ENCODE measurements around the gene HYPK. TPM values are rescaled to one million over a fixed set of nuclear protein-coding genes. Genes with fewer than 3 reads are reported as not detected.
A peak's percentile ranks its signal among the peaks of the same experiment; 100 is the strongest.

Gene HYPK, protein sequence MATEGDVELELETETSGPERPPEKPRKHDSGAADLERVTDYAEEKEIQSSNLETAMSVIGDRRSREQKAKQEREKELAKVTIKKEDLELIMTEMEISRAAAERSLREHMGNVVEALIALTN
- total RNA-seq (2021) (10.1 and 14.4 TPM in 2 replicates), Bru-seq, nascent RNA (percentile 87 among the genes with signal in this experiment), BruChase-seq, experiment 1, labeled RNA remaining after a 2-hour chase (percentile 87 among the genes with signal in this experiment), BruChase-seq, experiment 2, labeled RNA remaining after a 6-hour chase (percentile 87 among the genes with signal in this experiment)
- long read RNA-seq, transcript HYPK-202 (4 exons, 1,051 nt), result major isoform, 156 of 307 reads
- long read RNA-seq, partial matches to known transcripts, result 0 of 307 reads
- long read RNA-seq, other reads (novel, unspliced or antisense), result 150 of 307 reads

DNA sequence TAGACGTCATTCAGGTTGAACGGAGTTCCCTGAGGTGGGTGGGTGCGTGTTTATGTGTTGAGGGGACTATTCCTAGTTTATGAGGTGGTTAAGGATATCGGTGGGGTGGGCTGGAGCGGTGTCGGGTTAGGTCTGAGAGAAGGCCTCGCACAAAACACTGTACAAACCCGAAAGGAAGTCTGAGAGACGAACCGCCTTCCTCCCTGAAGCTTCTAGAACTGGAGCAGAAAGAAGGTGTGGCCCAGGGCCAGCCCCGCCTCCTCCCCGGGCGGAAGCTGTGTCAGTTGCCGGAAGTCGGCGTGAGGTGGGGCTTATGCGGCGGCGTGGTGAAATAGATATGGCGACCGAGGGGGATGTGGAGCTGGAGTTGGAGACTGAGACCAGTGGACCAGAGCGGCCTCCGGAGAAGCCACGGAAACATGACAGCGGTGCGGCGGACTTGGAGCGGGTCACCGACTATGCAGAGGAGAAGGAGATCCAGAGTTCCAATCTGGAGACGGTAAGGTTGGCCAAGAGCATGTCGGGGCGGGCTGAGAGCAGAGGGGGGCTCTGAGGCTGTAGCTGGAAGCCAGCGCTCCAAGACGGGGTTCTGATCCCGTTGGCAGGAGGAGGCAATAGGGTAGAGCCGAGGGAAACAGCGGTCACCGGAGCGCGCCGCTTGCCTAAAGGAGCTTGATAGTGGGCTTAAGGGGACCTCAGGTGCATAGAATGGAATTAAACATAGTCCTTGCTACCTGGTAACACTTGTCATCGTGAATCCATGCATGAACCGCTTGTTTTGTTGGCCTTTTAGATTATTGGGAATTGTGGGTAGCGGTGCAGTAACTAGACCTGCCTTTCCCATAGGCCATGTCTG, at the start of gene HYPK:
Gene HYPK, plus strand, starts transcription at position 314 of the 856 bp plus-strand sequence. Its CDS starts 24 bp downstream, at position 338.
- H3K36me3 ChIP-seq (ENCODE audit: low read depth), result peaks cover 4% of the 10 kb centered on the region; the same call in 1 of the 2 replicates
- TF ChIP-seq, protein P1, sequence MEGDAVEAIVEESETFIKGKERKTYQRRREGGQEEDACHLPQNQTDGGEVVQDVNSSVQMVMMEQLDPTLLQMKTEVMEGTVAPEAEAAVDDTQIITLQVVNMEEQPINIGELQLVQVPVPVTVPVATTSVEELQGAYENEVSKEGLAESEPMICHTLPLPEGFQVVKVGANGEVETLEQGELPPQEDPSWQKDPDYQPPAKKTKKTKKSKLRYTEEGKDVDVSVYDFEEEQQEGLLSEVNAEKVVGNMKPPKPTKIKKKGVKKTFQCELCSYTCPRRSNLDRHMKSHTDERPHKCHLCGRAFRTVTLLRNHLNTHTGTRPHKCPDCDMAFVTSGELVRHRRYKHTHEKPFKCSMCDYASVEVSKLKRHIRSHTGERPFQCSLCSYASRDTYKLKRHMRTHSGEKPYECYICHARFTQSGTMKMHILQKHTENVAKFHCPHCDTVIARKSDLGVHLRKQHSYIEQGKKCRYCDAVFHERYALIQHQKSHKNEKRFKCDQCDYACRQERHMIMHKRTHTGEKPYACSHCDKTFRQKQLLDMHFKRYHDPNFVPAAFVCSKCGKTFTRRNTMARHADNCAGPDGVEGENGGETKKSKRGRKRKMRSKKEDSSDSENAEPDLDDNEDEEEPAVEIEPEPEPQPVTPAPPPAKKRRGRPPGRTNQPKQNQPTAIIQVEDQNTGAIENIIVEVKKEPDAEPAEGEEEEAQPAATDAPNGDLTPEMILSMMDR (conservative IDR thresholded peaks at IDR 0.05), result no peak
- TF ChIP-seq EZH2 (IDR thresholded peaks at IDR 0.05; ENCODE audit: low read depth), result no peak
- H3K79me2 ChIP-seq (ENCODE audit: low read depth), result peaks cover 16% of the 10 kb centered on the region
- peak within 1 kb of the TSS; percentile 80 for H3K4me3 ChIP-seq
- H3K4me2 ChIP-seq, result peak within 1 kb of the TSS; percentile 93
- H3K9me3 ChIP-seq (ENCODE audit: insufficient read depth, low read depth), result no peaks in the 10 kb centered on the region
- H2AFZ ChIP-seq, result peak within 1 kb of the TSS; percentile 87
- DNase-seq, result peak; percentile 59 to 79
- peaks cover 14% of the 10 kb centered on the region for H3K4me1 ChIP-seq (replicated peaks; ENCODE audit: insufficient read depth)
- BruUV-seq (replicated peaks), result TSS peak; percentile 11
- POLR2A ChIA-PET (ENCODE audit: unreplicated experiment), result interaction anchor here (0.5 to 0.8 kb wide), 5 partner anchors 11 to 982 kb away, joined by 3 to 7 read pairs (median 5); partner anchors contain the start of gene MFAP1
- no peaks in the 10 kb centered on the region for H3K9me2 ChIP-seq (ENCODE audit: insufficient read depth)
- H3K27ac ChIP-seq, result peak within 1 kb of the TSS; percentile 51
- peaks cover 30% of the 10 kb centered on the region; the same call in 1 of the 2 replicates for H3F3A ChIP-seq (ENCODE audit: insufficient read depth, low read depth)
- no peaks in the 10 kb centered on the region for H3K27me3 ChIP-seq (ENCODE audit: insufficient read depth, low read depth)
- CTCF ChIA-PET, result no interaction called here
- intact Hi-C loops (cut with micrococcal nuclease; ENCODE audit: unreplicated experiment), result loop anchor here (2.0 kb wide), 1 partner anchor 24 kb away; the partner anchor contains the start of gene ELL3
- no peaks in the 10 kb centered on the region for H4K20me1 ChIP-seq (ENCODE audit: insufficient read depth)

DNA sequence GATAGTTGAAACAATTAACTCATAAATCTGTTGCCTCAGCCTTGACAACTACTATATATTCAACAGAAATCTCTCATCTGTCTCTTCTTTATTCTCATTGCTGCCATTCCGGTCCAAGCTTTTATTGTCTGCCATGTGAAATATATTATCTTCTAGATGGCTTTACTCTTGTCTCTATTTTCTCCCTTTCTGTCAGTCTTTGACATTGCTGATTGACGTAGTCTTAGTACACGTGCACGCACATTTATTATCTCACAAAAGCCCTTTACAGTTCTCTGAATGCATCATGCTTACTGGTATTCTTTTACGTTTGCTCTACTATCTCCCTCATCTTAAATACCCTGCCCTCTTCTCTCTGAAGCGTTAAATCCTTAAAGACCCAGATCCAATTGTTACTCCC, 48.5 kb upstream of the HYPK start:
- H3K27ac ChIP-seq, result no peak overlapping the region
- peaks cover 71% of the 10 kb centered on the region for H3K79me2 ChIP-seq (ENCODE audit: low read depth)
- H3K4me3 ChIP-seq, result no peak overlapping the region
- H3F3A ChIP-seq (ENCODE audit: insufficient read depth, low read depth), result 0 out of 2 replicates have a peak, but pooled peaks cover 3% of the 10 kb centered on the region
- DNase-seq, result no peak
- H3K4me2 ChIP-seq, result no peak overlapping the region
- H3K36me3 ChIP-seq (ENCODE audit: low read depth), result peaks cover 6% of the 10 kb centered on the region; the same call in 1 of the 2 replicates
- intact Hi-C loops (cut with micrococcal nuclease; ENCODE audit: unreplicated experiment), result no loop called here
- H2AFZ ChIP-seq, result no peak overlapping the region
- ChIA-PET CTCF (no interaction called here), POLR2A (ENCODE audit: unreplicated experiment) (no interaction called here)
- peaks cover 43% of the 10 kb centered on the region for H4K20me1 ChIP-seq (ENCODE audit: insufficient read depth)
- TF ChIP-seq, protein P1 (conservative IDR thresholded peaks at IDR 0.05), result no peak
- no peak for TF ChIP-seq EZH2 (IDR thresholded peaks at IDR 0.05; ENCODE audit: low read depth)
- H3K4me1 ChIP-seq (replicated peaks; ENCODE audit: insufficient read depth), result no peaks in the 10 kb centered on the region
- H3K9me2 ChIP-seq (ENCODE audit: insufficient read depth), result no peaks in the 10 kb centered on the region
- no peaks in the 10 kb centered on the region for H3K27me3 ChIP-seq (ENCODE audit: insufficient read depth, low read depth)
- BruUV-seq (replicated peaks), result no TSS peak
- H3K9me3 ChIP-seq (ENCODE audit: insufficient read depth, low read depth), result no peaks in the 10 kb centered on the region

- Histone ChIP-seq H3K9me3 (ENCODE audit: insufficient read depth, low read depth) (no peaks in the 10 kb centered on the region), H3K36me3 (ENCODE audit: low read depth) (peaks cover 13% of the 10 kb centered on the region), H3K4me3 (no peak overlapping the region), H3K4me2 (no peak overlapping the region), H2AFZ (no peak overlapping the region), H3K9me2 (ENCODE audit: insufficient read depth) (no peaks in the 10 kb centered on the region), H3K4me1 (replicated peaks; ENCODE audit: insufficient read depth) (no peaks in the 10 kb centered on the region), H3F3A (ENCODE audit: insufficient read depth, low read depth) (no peaks in the 10 kb centered on the region; the same call in 1 of the 2 replicates), H3K27ac (no peak overlapping the region), H3K27me3 (ENCODE audit: insufficient read depth, low read depth) (no peaks in the 10 kb centered on the region), H4K20me1 (ENCODE audit: insufficient read depth) (no peaks in the 10 kb centered on the region), H3K79me2 (ENCODE audit: low read depth) (no peaks in the 10 kb centered on the region)
- intact Hi-C loops (cut with micrococcal nuclease; ENCODE audit: unreplicated experiment), result no loop called here
- POLR2A ChIA-PET (ENCODE audit: unreplicated experiment), result no interaction called here
- no peak for TF ChIP-seq EZH2 (IDR thresholded peaks at IDR 0.05; ENCODE audit: low read depth)
- TF ChIP-seq, protein P1 (conservative IDR thresholded peaks at IDR 0.05), result no peak
- no TSS peak for BruUV-seq (replicated peaks)
- DNase-seq, result no peak
- CTCF ChIA-PET, result no interaction called here
Measured at GRCh38 chr15:43762824-43763223, 37.6 kb upstream of the HYPK start.
